Astrocyte of the spinal cord (primary cell): Measurements from ENCODE around the gene MAGI1.

Source experiments
- DNase-seq: peaks from one replicate; pipeline ENCODE4 v3.0.0; 2011; ENCODE audit warnings: low read depth, low spot score
- H3K4me3 ChIP-seq: 2 replicates; pipeline ENCODE4 v1.5.1; 2011; ENCODE audit warnings: low read depth, mild to moderate bottlenecking, low read length, moderate library complexity
- CTCF ChIP-seq: IDR thresholded peaks from 2 replicates; pipeline ENCODE4 v1.5.1; 2012; ENCODE audit warnings: low read depth, mild to moderate bottlenecking, low read length, inconsistent platforms
- in situ Hi-C: cut with HindIII; loops from 2 replicates; pipeline ENCODE4 v1.10.0; 2017; ENCODE audit warnings: low sequenced_read_pairs

MAGI1 gene

GRCh38 chr3:65556934-65557577, 481.7 kb downstream of the MAGI1 start:
- no peak for TF ChIP-seq CTCF
- in situ Hi-C loops, result no loop called here
- no peak overlapping the region for H3K4me3 ChIP-seq

GRCh38 chr3:65552434-65552833, 486.3 kb downstream of the MAGI1 start:
- TF ChIP-seq CTCF, result no peak
- in situ Hi-C loops, result no loop called here
- DNase-seq, result no peak
- no peak overlapping the region for H3K4me3 ChIP-seq

More at GRCh38 chr3:65556934-65557577, 481.7 kb downstream of the MAGI1 start:
- no peak for DNase-seq

GRCh38 chr3:65551945-65552344, 486.8 kb downstream of the MAGI1 start:
- TF ChIP-seq CTCF, result no peak
- in situ Hi-C loops, result no loop called here
- no peak for DNase-seq
- H3K4me3 ChIP-seq, result no peak overlapping the region

- in situ Hi-C loops, result no loop called here
- no peak for TF ChIP-seq CTCF
- H3K4me3 ChIP-seq, result no peak overlapping the region
- DNase-seq, result no peak
These were observed 488.6 kb downstream of the MAGI1 start for GRCh38 chr3:65550137-65550536.

GRCh38 chr3:65549626-65549959, 489.1 kb downstream of the MAGI1 start:
- no peak for DNase-seq
- TF ChIP-seq CTCF, result no peak
- H3K4me3 ChIP-seq, result peak overlapping the region; percentile 42
- in situ Hi-C loops, result no loop called here

- no peak for DNase-seq
- H3K4me3 ChIP-seq, result peak overlapping the region; percentile 42
- no peak for TF ChIP-seq CTCF
- in situ Hi-C loops, result no loop called here
These were observed 489.7 kb downstream of the MAGI1 start for GRCh38 chr3:65548848-65549625.
